GM18867 (cell line): ENCODE results near the gene NIN.
A peak's percentile ranks its signal among the peaks of the same experiment; 100 is the strongest.

Source experiments
- ATAC-seq: cut with Tn5 transposase; IDR thresholded peaks from one replicate; pipeline ENCODE4 v1.9.1; 2021; ENCODE audit warnings: mild to moderate bottlenecking, moderate library complexity; ENCODE audit not compliant: unreplicated experiment

The NIN gene

DNA sequence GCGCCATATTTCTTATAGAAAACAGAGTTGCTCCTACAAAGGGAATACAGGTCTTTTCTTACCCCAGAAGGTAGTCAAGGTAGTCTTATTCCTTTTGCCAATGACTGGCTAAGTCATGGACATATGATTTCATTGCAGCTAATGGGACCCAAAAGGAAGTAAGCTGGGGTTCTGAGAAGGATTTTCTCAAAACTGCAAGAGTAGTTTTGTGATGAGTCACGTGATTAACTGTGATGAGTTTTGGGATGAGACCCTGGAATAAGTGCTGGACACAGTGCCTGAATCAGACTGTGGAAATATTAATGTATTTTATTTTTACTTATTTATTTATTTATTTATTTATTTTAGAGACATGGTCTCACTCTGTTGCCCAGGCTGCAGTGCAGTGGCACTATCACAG lies 13.4 kb upstream of the NIN start:
- no peak for ATAC-seq

DNA sequence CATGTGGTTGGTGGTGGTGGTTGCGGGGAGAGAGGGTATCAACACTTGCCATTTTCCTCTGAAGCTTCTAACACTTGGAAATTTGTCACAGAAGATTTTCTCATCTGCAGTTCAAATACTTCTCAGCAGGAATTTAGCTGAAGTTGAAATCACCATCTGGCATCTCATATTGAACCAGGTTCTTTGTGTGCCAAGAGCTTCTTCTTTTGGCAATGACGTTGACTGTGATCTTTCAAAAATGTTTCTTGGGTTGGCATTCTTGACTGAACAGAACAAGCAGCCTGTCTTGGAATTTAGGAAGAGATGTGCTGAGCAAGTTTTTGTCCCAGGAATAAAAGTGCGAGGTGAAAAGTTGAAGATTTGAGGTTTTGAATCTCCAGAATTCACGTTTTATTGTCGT lies 8.7 kb upstream of the NIN start:
- no peak for ATAC-seq

DNA sequence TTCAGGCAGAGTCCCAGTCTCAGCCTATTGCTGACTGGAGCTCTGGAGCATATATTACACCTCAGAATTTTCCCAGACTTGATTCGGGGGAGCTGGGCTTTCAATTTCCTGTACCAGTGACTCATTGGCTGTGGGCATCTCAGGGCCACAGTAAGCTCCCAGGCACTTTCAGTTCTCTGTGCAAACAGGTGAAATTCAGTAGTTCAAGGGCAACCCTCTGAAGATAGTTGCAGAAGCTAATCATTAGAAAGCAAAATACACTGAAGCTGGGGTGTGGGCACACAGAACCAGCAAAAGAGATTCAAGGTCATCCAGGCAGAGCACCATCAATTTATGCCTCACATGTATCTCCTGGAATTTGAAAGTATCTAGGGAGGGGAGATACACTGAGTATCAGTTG lies 8.1 kb upstream of the NIN start:
- ATAC-seq, result no peak

DNA sequence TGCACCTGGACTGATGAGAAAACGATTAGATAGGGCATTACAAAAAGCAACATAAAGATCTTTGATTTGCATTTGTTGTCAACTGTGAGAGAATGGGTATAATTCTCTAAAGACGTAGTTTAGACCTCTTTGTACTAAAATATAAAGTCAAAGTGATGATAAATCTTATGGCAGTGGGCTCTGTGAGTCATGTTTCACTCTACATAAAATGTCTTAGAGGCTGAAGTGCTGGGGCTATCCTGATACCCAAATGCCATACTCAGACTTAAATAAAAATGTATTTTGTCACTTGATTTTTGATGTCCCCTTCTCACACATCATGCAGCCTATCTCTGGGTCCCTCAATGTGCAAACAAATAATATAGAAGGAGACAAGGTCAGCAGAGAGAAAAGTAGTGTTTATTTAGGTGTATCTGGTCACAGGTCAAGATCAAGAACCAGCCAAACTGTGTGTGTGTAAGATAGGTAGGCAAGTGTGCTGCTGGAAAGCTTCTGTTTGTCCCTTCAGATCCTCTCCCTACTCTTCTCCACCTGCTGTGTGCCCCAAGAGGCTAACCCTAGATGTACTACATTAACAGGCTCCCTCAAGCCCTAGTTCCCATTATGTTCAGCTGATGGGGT lies 7.0 kb upstream of the NIN start:
- no peak for ATAC-seq

DNA sequence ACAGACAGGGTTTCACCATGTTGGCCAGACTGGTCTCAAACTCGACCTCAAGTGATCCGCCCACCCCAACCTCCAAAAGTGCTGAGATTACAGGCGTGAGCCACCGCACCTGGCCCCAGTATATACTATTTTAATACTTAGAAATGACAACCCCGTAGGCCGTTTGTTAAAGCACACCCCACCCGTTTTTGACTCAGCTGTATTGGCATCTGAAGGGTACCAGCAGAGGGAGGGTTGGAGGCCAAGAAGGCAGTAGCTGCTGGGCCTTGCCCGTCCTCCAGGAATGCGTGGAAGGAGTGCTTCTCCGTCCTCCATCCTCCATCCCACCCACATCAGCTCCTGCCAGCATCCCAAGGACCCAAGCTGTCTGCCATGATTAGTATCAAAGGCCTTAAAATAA lies 6.3 kb upstream of the NIN start:
- ATAC-seq, result no peak

DNA sequence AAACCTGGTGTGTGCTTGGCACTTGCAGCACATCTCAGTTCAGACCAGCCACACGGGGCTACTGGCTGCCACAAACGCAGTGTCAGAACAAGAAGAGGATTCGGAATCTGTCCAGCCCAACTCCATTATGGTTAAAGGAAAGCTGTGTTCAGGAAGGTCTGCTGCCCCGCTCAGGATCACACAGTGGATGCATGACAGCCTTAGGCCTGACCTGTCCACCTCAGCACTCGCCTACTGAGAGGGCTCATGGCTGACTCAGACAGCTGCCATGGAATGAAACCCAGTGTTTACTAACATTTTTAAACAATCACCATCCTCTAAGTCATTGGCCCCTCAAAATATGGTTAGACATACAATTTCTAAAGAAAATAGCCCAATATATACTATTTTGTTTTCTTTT lies 5.6 kb upstream of the NIN start:
- ATAC-seq, result no peak

DNA sequence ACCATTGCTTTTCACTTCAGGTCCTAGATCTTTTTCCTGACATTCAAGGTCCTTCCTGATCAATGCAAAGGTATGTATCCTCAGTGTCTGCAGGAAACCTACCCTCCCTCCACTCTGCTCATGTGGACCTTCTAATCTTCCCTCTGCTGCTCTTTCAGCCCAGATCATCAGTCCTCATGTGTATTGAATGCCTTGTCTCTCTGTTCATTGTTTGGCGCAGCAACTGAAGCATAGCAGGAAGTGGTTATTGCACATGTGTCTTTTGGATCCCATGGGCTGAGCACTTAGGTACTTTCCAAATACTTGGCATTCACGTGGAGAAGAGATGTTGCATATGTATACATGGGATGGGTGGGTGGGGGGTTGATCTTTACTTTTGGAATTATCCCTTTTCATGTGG lies 4.3 kb upstream of the NIN start:
- ATAC-seq, result no peak

DNA sequence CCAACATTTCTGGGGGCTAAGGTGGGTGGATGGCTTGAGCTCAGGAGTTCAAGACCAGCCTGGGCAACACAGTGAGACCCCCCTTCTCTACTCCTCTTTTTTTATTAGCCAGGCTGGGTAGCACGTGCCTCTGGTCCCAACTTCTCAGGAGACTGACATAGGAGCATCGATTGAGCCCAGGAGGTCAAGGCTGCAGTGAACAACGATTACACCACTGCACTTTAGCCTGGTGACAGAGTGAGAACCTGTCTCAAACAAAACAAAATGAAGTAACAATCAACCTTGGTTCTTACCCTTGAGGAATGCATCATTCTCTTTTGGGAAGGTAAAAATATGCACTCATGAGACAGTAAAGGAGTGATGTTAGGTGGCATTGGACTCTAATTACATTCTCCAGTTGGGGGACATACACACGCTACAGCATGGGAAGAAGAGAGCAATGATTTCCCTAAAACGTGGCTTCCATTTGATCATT lies 3.9 kb upstream of the NIN start:
- no peak for ATAC-seq

DNA sequence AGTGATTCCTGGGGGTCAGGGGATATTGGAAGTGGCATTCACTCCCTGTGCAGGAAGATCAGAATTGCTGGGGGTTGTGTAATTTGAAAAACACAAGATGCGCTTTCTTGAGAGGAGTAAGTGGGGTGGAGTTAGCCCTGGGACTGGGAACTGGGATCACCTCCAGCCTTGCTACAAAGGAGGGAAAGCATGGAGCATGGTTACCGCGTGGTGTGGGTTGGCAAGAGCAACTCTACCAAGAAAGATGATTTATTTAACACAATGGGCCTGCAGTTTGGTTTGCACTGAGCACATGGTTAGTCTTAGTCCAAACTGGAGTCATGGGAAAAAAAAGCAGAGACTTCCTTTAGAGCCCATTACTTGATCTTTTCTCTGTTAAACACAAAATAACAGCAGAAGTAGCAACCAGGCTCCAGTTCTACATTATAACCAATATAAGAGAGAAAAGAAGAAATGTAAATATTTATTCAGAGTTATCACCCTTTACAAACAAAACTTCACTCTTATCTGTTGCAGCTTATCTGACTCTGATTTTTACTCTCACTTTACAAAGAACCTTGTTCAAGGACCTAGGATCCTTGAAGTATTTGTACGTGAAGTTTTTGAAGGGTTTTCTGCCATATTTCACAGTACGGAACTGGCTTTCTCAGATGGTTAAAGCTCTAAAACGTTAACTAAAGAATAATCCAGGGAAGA lies 2.1 kb upstream of the NIN start:
- no peak for ATAC-seq

DNA sequence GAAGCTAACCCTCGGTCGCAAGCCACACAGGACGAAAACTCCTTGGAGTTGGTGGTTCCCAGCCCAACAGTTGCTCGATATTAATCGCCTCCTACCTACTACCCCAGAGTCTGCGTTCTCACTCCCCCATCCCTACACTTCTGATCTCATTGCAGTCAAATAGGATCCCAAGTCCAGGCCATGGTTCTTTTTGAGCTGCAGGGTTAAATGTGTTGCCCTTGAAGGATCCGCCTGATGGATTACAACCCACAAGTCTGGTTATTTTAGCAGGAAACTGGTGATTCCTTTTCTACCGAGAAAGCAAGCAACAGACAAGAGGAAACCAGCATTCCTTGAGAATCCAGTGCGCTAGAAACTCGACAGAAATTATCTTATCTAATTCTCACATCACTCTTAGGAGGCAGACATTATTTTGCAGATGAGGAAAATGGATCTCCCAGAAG lies 785 bp upstream of the NIN start:
- no peak for ATAC-seq

DNA sequence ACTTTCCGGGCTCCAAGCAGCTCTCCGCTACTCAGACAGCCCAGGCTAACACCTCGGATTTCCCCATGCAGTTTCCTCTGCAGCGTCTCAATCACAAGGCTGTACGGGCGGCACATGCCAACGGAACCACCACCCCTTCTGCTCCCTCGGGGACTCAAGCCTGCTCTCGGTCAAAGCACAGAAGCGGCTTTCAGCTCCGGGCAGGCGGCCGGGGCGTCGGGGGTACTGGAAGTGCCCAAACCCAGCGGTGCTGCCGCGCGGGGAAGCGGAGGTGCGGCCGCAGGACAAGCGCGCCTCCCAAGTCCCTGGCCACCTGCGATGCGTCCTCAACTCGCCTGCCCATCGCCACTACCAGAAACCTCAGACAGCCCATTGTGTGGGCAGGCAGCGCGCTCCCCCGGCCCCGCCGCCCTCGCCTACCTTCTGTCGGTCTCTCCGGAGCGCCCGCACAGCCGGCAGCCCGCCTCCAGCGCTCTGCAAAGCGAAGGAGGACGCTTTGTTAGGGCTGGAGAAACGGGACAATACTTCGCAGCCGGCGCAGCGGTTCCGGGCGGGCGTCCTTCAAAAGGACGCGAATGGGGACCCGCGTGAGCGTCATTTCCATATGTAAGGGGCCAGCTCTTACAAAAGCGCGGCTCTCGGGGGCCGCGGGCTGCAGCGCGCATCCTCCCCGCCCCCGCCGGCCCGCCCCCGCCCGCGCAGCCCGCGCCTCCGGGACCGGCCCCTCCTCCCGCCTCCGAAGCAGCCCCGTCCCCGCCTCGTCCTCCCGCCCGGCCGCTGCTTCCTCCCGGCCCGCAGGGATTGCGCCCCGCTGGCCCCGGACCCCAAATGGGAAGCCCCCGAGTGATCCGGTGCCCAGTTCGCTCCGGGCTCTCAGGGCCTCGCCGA lies 674 bp downstream of the NIN start:
- ATAC-seq, result peak; percentile 38

DNA sequence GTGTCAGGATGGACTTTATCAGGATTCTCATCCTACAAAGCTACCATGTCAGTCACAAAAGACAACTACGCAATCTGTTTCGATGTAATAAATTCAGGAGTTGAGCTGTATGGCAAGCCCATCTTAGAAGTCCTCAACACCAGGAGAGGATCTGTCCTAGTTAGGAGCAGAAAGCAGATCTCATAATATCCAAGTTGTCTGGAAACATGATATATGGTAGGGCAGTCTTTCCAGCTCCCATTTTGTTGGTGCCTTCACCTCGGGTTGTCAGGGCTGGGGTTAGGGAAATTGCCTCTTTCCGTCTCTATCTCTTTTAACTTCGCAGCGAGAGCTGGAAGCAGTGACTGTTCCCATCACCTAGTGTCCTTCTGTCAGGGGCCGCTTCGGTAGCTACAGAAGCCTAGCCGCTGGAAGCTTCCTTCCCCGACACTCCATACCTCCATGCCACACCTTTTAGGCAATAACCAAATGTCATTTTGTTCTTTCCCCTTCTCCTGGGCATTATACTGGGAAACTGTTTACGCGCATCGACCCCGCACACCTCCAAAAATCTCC lies 1.4 kb downstream of the NIN start:
- peak; percentile 1 for ATAC-seq

DNA sequence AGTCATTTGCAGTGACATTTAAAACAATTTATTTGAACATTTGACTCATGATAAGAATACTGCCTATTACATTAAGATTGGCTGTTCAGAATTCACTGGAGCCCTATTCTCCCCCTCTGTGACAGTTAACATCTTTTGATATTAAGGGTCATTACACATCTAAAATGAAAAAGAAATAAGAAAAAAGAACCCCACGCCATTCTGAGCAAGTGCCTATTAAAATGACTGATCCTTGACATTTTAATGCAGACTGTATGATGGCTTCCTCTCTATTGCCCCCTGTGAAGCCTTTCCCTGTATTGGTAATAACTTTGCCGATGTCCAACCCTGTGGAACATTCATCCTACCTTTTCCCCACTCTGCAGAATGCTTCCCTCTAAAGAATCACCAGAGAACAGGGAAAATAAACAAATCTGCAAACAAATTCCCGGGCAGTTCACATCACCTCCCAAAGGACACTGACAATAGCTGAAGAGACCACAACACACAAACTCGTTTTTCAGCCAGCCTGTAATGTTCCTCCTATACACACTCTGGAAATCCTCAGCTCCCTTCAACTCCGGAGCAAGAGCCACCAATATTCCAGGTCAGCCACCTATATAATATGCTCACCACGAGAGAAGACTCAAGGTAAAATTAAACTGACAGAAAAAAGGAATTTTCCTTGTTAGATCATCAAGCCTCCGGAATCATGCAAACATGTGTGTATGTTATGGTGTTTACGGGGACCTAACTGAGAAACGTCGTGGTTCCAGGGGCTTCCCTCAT lies 2.1 kb downstream of the NIN start:
- no peak for ATAC-seq

DNA sequence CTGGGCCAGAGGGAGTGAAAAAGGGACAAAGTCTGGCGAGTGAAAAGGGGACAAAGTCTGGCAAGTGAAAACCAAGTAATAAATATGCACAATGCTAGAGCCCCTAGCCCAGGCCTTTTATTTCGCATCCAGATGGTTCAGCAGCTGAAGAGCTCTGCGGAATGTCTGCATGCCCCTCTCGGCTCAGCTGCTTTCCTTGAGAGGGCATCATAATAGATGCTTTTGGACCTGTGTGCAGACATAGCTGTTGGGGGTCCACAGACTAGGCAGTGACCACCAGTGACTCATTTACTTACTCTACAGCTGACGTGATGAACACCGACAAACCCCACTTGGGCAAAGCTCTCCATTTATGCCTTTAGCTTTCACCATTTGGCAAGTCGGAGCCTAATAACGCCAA lies 4.3 kb downstream of the NIN start:
- no peak for ATAC-seq

DNA sequence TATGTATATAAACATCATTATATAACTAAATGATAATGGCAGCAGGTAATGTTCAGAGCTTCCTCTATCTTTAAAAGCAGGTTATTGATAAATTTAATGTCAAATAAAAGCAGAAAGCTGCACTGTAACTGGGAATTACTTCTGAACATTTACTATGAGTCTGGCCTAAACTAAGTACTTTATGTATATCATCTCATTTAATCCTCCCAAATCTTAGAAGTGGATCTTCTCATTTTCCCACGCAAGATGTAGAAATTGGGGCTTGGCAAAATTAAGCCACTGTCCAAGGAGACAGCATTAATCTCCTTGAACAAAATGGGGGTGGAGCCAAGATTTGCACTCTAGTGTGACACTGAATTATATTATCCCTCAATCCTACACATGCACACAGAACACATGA lies 5.7 kb downstream of the NIN start:
- no peak for ATAC-seq

DNA sequence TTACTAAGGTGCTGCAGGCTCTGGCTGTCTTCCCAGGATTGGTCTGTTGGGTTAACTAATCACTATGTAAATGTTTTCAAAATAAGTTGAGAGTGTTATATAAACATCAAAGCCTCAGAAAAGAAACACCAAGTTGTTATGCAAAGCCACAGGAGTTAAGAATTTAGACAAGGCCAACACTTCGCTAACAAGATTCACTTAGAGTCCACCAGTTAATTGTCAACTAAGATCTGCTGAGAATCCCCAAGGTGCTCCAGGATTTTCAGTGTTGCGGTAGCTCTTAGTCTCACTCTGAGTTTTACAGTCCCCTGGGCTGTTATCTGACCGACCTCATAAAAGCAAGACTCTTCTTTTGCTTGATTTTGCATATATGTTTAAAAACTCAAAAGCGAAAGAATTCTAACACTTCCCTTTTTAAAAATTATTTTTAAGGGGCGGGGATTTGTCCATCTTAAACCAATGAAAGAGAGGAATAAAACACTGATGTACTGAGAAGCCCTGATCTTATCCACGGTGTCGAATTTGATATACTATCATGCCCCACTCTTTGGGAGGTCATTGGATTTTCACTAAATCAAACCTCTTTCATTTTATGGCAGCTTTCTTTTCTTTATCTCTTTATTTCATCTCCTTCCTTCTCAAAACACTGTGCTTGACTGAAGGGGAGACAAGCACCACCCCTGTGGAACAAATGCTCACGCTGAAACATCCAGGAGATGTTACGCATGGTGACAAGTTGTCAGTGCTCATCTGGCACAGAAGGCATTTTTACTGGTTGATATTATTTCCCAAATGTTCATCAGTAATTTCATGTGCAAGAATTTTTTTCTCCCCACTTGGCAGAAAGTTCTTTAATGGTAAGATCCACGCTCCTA lies 7.0 kb downstream of the NIN start:
- ATAC-seq, result peak; percentile 61

DNA sequence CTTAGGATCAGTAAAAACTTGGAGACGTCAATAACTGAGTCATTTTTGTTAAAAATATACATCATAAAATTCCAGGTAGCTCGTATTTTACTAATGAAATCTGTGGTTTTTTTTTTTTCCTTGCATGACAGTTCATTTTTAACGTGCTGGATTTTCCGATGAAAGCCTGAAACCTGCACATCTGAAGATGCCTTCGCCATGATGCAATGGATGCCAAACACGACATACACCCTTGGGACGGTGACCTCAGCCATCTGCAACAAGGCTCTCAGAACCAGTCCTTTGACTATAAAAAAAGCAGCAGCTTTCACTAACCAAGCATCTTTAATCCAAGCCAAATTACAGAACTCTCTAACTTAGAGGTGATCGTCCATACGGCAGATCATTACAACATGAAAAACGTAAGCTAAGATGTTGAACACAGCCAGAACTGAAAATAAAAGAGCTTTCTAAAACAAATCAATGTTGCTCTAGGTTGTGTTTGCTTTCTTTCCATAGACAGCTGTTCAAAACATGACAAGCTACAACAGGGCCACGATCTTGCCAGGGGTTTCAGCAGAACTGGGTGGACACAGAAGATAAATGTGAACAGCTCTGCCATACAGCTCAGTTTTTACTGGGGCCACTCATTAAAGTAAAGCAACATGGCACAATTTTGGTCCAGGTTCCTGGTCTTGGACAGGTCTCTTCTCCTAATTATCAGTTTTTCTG lies 7.8 kb downstream of the NIN start:
- peak; percentile 22 for ATAC-seq

DNA sequence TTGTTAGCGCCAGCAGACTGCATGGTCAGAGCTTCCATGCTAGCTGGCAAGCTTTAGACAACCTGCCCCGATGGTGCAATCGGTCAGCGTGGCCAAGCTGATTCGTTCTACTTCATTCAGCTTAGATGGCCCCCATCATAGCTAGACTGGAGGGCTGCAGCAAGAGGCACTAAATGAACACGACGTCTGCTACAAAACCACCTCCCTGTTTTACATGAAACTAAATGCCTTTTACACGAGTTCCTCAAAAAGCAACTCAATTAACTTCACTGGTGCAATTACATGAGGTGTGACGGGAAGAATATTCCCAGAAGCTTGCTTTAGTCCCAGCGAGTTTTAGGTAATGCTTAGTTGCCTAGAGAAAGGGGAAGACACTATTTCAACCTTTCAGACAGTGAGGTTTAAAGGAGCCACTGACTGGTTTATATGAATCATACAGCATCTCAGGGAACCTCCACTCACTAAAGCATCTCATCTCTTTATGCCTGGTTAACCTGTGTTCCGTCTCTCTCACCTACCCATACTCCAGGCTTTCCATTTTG lies 8.4 kb downstream of the NIN start:
- no peak for ATAC-seq
